ENCODE measurements around the gene CLEC16A. TPM values are rescaled to one million over a fixed set of nuclear protein-coding genes. Genes with fewer than 3 reads are reported as not detected.

Gene CLEC16A
- total and polyA plus RNA-seq, 8 donors, result 8.1 to 17.2 (median 10.7) TPM

GRCh38 chr16:11201498-11202259 lies 257.3 kb downstream of the CLEC16A start:
- 48 to 59% methylated on average over 15 of the region's 15 CpGs for WGBS, 2 donors
- no peak for TF ChIP-seq CTCF (IDR thresholded peaks at IDR 0.05)
- FAIRE-seq, result no peak
- H3K27ac ChIP-seq, result no peak overlapping the region
- no peaks in the 10 kb centered on the region for H3K9me3 ChIP-seq
- DNase-seq, result no peak
- H3K27me3 ChIP-seq, result no peaks in the 10 kb centered on the region
- H3K36me3 ChIP-seq, result no peaks in the 10 kb centered on the region
- ATAC-seq, result peak in 3 of 4 donors; percentile 42 to 46 (median 44)
- intact Hi-C loops (cut with DNase I), result no loop called here
- no peak overlapping the region for H3K4me3 ChIP-seq
- peaks cover 0 to 2% (median 0%) of the 10 kb centered on the region in 3 donors for H3K4me1 ChIP-seq

- FAIRE-seq, result no peak
- DNase-seq, result no peak
- Histone ChIP-seq H3K27ac (no peak overlapping the region), H3K36me3 (no peaks in the 10 kb centered on the region), H3K4me3 (no peak overlapping the region), H3K27me3 (no peaks in the 10 kb centered on the region), H3K9me3 (no peaks in the 10 kb centered on the region), H3K4me1 (peaks cover 0 to 2% (median 0%) of the 10 kb centered on the region in 3 donors)
- TF ChIP-seq CTCF (IDR thresholded peaks at IDR 0.05), result no peak
- ATAC-seq, result no peak
- WGBS, 2 donors, result 41 to 45% methylated on average over 13 of the region's 13 CpGs
- intact Hi-C loops (cut with DNase I), result no loop called here
Observed at GRCh38 chr16:11202260-11203091, 258.1 kb downstream of the CLEC16A start.

GRCh38 chr16:11203111-11203623 lies 258.8 kb downstream of the CLEC16A start:
- 52 to 56% methylated on average over 7 of the region's 7 CpGs for WGBS, 2 donors
- H3K4me1 ChIP-seq, result peaks cover 0 to 2% (median 0%) of the 10 kb centered on the region in 3 donors
- intact Hi-C loops (cut with DNase I), result no loop called here
- TF ChIP-seq CTCF (IDR thresholded peaks at IDR 0.05), result no peak
- no peak overlapping the region for H3K27ac ChIP-seq
- no peaks in the 10 kb centered on the region for H3K9me3 ChIP-seq
- no peaks in the 10 kb centered on the region for H3K36me3 ChIP-seq
- no peaks in the 10 kb centered on the region for H3K27me3 ChIP-seq
- no peak overlapping the region for H3K4me3 ChIP-seq
- no peak for FAIRE-seq
- no peak for DNase-seq
- ATAC-seq, result no peak

- no peak for TF ChIP-seq CTCF (IDR thresholded peaks at IDR 0.05)
- H3K9me3 ChIP-seq, result no peaks in the 10 kb centered on the region
- intact Hi-C loops (cut with DNase I), result no loop called here
- no peak overlapping the region for H3K27ac ChIP-seq
- DNase-seq (no peak), ATAC-seq (no peak), FAIRE-seq (no peak)
- 31 to 42% methylated on average over 4 of the region's 4 CpGs for WGBS, 2 donors
- peaks cover 0 to 2% (median 0%) of the 10 kb centered on the region in 3 donors for H3K4me1 ChIP-seq
- no peaks in the 10 kb centered on the region for H3K36me3 ChIP-seq
- no peaks in the 10 kb centered on the region for H3K27me3 ChIP-seq
- H3K4me3 ChIP-seq, result no peak overlapping the region
Observed at GRCh38 chr16:11204513-11205047, 260.2 kb downstream of the CLEC16A start.
